Measurements from ENCODE around the gene PPM1A.

- TF ChIP-seq, protein P1, sequence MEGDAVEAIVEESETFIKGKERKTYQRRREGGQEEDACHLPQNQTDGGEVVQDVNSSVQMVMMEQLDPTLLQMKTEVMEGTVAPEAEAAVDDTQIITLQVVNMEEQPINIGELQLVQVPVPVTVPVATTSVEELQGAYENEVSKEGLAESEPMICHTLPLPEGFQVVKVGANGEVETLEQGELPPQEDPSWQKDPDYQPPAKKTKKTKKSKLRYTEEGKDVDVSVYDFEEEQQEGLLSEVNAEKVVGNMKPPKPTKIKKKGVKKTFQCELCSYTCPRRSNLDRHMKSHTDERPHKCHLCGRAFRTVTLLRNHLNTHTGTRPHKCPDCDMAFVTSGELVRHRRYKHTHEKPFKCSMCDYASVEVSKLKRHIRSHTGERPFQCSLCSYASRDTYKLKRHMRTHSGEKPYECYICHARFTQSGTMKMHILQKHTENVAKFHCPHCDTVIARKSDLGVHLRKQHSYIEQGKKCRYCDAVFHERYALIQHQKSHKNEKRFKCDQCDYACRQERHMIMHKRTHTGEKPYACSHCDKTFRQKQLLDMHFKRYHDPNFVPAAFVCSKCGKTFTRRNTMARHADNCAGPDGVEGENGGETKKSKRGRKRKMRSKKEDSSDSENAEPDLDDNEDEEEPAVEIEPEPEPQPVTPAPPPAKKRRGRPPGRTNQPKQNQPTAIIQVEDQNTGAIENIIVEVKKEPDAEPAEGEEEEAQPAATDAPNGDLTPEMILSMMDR (conservative IDR thresholded peaks at IDR 0.05; ENCODE audit: low read depth in 2 of 2) = no peak
- TF ChIP-seq CREB1 (CRISPR knock-in tag; IDR thresholded peaks at IDR 0.05; ENCODE audit: low read depth) = no peak
- no peak for TF ChIP-seq POLR2AphosphoS5 (IDR thresholded peaks at IDR 0.05; ENCODE audit: low read depth)
- TF ChIP-seq ZNF114 (CRISPR knock-in tag; IDR thresholded peaks at IDR 0.05) = no peak
- TF ChIP-seq, protein P2, sequence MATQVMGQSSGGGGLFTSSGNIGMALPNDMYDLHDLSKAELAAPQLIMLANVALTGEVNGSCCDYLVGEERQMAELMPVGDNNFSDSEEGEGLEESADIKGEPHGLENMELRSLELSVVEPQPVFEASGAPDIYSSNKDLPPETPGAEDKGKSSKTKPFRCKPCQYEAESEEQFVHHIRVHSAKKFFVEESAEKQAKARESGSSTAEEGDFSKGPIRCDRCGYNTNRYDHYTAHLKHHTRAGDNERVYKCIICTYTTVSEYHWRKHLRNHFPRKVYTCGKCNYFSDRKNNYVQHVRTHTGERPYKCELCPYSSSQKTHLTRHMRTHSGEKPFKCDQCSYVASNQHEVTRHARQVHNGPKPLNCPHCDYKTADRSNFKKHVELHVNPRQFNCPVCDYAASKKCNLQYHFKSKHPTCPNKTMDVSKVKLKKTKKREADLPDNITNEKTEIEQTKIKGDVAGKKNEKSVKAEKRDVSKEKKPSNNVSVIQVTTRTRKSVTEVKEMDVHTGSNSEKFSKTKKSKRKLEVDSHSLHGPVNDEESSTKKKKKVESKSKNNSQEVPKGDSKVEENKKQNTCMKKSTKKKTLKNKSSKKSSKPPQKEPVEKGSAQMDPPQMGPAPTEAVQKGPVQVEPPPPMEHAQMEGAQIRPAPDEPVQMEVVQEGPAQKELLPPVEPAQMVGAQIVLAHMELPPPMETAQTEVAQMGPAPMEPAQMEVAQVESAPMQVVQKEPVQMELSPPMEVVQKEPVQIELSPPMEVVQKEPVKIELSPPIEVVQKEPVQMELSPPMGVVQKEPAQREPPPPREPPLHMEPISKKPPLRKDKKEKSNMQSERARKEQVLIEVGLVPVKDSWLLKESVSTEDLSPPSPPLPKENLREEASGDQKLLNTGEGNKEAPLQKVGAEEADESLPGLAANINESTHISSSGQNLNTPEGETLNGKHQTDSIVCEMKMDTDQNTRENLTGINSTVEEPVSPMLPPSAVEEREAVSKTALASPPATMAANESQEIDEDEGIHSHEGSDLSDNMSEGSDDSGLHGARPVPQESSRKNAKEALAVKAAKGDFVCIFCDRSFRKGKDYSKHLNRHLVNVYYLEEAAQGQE (IDR thresholded peaks at IDR 0.05; ENCODE audit: unreplicated experiment) = no peak
- TF ChIP-seq EZH2 (IDR thresholded peaks at IDR 0.05; ENCODE audit: low read depth, unreplicated experiment) = no peak
- no peak for TF ChIP-seq EZH2phosphoT487 (IDR thresholded peaks at IDR 0.05; ENCODE audit: unreplicated experiment)
- no peak for TF ChIP-seq JUNB (IDR thresholded peaks at IDR 0.05; ENCODE audit: unreplicated experiment)
- no peak for TF ChIP-seq STAT1 (IDR thresholded peaks at IDR 0.05; ENCODE audit: unreplicated experiment)
- TF ChIP-seq, protein P3, sequence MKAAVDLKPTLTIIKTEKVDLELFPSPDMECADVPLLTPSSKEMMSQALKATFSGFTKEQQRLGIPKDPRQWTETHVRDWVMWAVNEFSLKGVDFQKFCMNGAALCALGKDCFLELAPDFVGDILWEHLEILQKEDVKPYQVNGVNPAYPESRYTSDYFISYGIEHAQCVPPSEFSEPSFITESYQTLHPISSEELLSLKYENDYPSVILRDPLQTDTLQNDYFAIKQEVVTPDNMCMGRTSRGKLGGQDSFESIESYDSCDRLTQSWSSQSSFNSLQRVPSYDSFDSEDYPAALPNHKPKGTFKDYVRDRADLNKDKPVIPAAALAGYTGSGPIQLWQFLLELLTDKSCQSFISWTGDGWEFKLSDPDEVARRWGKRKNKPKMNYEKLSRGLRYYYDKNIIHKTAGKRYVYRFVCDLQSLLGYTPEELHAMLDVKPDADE (IDR thresholded peaks at IDR 0.05) = no peak
- TF ChIP-seq ZNF462 (CRISPR knock-in tag; IDR thresholded peaks at IDR 0.05) = no peak
- no peak for TF ChIP-seq NANOG (IDR thresholded peaks at IDR 0.05; ENCODE audit: borderline replicate concordance)
Measured at GRCh38 chr14:60344751-60345150, 95.7 kb downstream of the PPM1A start.

Data from GM23338 (cell line).